ENCODE data around the gene TPPP. TPM values are rescaled to one million over a fixed set of nuclear protein-coding genes. Genes with fewer than 3 reads are reported as not detected.
"Not testable (repeated sequence)": the region's sequence is repeated elsewhere in the genome, so short reads cannot be mapped to it uniquely, and the experiment has no call there.

The TPPP gene
- total and polyA plus RNA-seq, 8 donors, result 6.7 to 14.4 (median 8.6) TPM

GRCh38 chr5:685262-686171 lies 7.6 kb downstream of the TPPP start:
- DNase-seq, result peak in 2 of 4 donors; percentile 27 to 60
- no peak for ATAC-seq

GRCh38 chr5:684751-685216 lies 8.4 kb downstream of the TPPP start:
- DNase-seq, result peak in 2 of 4 donors; percentile 31 to 70

More at GRCh38 chr5:685262-686171, 7.6 kb downstream of the TPPP start:
- H3K27me3 ChIP-seq, result no peaks in the 10 kb centered on the region
- H3K4me1 ChIP-seq, result no peaks in the 10 kb centered on the region
- no peaks in the 10 kb centered on the region for H3K36me3 ChIP-seq
- no peak for TF ChIP-seq CTCF (IDR thresholded peaks at IDR 0.05)
- no peak overlapping the region for H3K4me3 ChIP-seq
- intact Hi-C loops (cut with DNase I), result no loop called here
- H3K9me3 ChIP-seq, result no peaks in the 10 kb centered on the region
- H3K27ac ChIP-seq, result no peak overlapping the region

GRCh38 chr5:683551-684481 lies 9.3 kb downstream of the TPPP start:
- Histone ChIP-seq H3K4me1 (no peaks in the 10 kb centered on the region), H3K4me3 (no peak overlapping the region), H3K9me3 (no peaks in the 10 kb centered on the region), H3K27ac (no peak overlapping the region), H3K36me3 (no peaks in the 10 kb centered on the region), H3K27me3 (no peaks in the 10 kb centered on the region)
- DNase-seq (peak in 2 of 4 donors; percentile 32 to 52), ATAC-seq (no peak)
- intact Hi-C loops (cut with DNase I), result no loop called here
- no peak for TF ChIP-seq CTCF (IDR thresholded peaks at IDR 0.05)

More at GRCh38 chr5:684751-685216, 8.4 kb downstream of the TPPP start:
- intact Hi-C loops (cut with DNase I), result no loop called here
- Histone ChIP-seq H3K27ac (no peak overlapping the region), H3K9me3 (no peaks in the 10 kb centered on the region), H3K36me3 (no peaks in the 10 kb centered on the region), H3K4me1 (no peaks in the 10 kb centered on the region), H3K27me3 (no peaks in the 10 kb centered on the region), H3K4me3 (no peak overlapping the region)
- no peak for TF ChIP-seq CTCF (IDR thresholded peaks at IDR 0.05)
- no peak for ATAC-seq

DNA sequence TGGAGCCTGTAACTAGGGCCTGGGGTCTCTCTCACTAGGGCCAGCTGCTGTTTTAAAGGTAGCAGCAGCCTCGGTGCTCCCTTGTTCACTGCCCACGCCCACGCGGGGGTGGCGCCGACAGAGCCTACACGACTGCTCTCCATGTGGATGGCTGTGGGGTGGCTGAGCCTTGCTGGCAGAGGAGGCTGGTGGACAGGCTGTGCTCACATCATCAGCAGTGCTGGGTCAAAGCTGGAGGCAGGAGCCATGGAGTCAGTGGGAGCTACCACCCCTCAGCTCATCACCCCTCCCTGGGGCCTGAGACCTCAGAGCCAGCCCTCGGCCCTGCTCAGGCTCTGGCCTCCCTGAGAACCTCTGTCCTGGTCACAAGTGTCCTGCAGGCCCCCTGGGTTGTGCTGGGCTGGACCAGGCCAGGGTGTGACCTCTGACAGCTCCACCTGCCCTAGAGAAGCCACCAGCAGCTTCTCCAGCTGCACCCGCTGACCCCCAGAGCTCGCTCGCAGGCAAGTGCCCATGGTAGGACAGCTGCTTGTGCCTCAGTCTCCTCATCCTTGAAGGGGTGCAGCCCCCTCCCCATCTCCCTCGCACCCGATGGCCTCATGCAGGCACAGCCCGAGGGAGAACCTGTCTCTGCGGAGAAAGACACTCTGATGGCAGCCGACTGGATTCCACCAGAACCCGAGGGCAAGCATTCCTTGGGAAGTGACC lies 10.3 kb downstream of the TPPP start:
- ATAC-seq; H3K4me3 ChIP-seq; H3K27me3 ChIP-seq; H3K36me3 ChIP-seq; H3K27ac ChIP-seq; intact Hi-C loops (cut with DNase I); H3K4me1 ChIP-seq; H3K9me3 ChIP-seq: not testable (repeated sequence)
- DNase-seq, result peak in 2 of 4 donors; percentile 22 to 64

DNA sequence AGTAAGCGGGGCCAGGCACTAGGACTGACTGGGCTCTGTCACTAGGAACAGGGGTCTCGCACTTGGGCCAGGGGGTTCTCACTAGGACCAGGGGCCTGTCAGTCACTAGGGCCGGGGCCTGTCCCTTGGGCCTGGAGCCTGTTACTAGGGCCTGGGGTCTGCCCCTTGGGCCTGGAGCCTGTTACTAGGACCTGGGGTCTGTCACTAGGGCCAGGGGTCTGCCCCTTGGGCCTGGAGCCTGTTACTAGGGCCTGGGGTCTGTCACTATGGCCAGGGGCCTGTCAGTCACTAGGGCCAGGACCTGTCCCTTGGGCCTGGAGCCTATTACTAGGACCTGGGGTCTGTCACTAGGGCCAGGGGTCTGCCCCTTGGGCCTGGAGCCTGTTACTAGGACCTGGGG lies 10.9 kb downstream of the TPPP start:
- intact Hi-C loops (cut with DNase I); H3K9me3 ChIP-seq; H3K4me1 ChIP-seq; H3K27me3 ChIP-seq; ATAC-seq; H3K27ac ChIP-seq; DNase-seq; H3K36me3 ChIP-seq; H3K4me3 ChIP-seq: not testable (repeated sequence)

- H3K27me3 ChIP-seq; ATAC-seq; H3K4me3 ChIP-seq; H3K36me3 ChIP-seq; H3K4me1 ChIP-seq; H3K9me3 ChIP-seq; H3K27ac ChIP-seq; intact Hi-C loops (cut with DNase I): not testable (repeated sequence)
- peak in 2 of 4 donors; percentile 13 to 57 for DNase-seq
Measured at GRCh38 chr5:681317-682191, 11.6 kb downstream of the TPPP start.

GRCh38 chr5:680836-681235 lies 12.3 kb downstream of the TPPP start:
- H3K4me1 ChIP-seq; H3K27me3 ChIP-seq; ATAC-seq; H3K9me3 ChIP-seq; H3K36me3 ChIP-seq; H3K4me3 ChIP-seq; H3K27ac ChIP-seq; intact Hi-C loops (cut with DNase I): not testable (repeated sequence)
- peak in 1 of 4 donors; percentile 54 for DNase-seq

- H3K4me1 ChIP-seq; DNase-seq; H3K27me3 ChIP-seq; H3K27ac ChIP-seq; ATAC-seq; intact Hi-C loops (cut with DNase I); H3K36me3 ChIP-seq; H3K9me3 ChIP-seq; H3K4me3 ChIP-seq: not testable (repeated sequence)
Measured at GRCh38 chr5:680118-680795, 12.9 kb downstream of the TPPP start.

Data from left lung (tissue), 10 donors.